HL-60 (cell line): ENCODE results near the gene UNC13B.

Experiments used
- DNase-seq, 2 experiments: peaks; one replicate each; pipeline ENCODE4 v3.0.0-alpha.2; 2010 to 2020; ENCODE audit warnings: low read depth in 1 of 2, low spot score in 1 of 2
- H3K27ac ChIP-seq: fragments of 250-450 bp; sonication (Bioruptor Pico); replicated peaks from 2 replicates; pipeline ENCODE4 v1.5.1; 2020; ENCODE audit warnings: mild to moderate bottlenecking, moderate library complexity
- H3K27me3 ChIP-seq: fragments of 250-450 bp; sonication (Bioruptor Pico); 2 replicates; pipeline ENCODE4 v1.5.1; 2021; ENCODE audit warnings: mild to moderate bottlenecking, moderate library complexity; ENCODE audit not compliant: insufficient read depth, poor library complexity, severe bottlenecking
- H3K4me3 ChIP-seq: replicated peaks from 2 replicates; pipeline ENCODE4 v1.5.1; 2011; ENCODE audit warnings: mild to moderate bottlenecking, control low read depth, low read length; ENCODE audit not compliant: insufficient read depth
- CTCF ChIP-seq: IDR thresholded peaks from one replicate; pipeline ENCODE4 v1.5.1; 2011; ENCODE audit warnings: low read length, control low read depth, inconsistent platforms; ENCODE audit not compliant: insufficient read depth
- GABPA ChIP-seq: IDR thresholded peaks from 2 replicates; pipeline ENCODE4 v1.6.1; 2012; ENCODE audit warnings: low read depth
- POLR2AphosphoS5 ChIP-seq: IDR thresholded peaks from 2 replicates; pipeline ENCODE4 v1.6.1; 2012; ENCODE audit warnings: low read depth
- REST ChIP-seq: IDR thresholded peaks from 2 replicates; pipeline ENCODE4 v1.6.1; 2012; ENCODE audit warnings: low read depth; ENCODE audit not compliant: insufficient replicate concordance
- SPI1 ChIP-seq: IDR thresholded peaks from 2 replicates; pipeline ENCODE4 v1.6.1; 2012; ENCODE audit warnings: low read depth, mild to moderate bottlenecking, borderline replicate concordance

Gene UNC13B

DNA sequence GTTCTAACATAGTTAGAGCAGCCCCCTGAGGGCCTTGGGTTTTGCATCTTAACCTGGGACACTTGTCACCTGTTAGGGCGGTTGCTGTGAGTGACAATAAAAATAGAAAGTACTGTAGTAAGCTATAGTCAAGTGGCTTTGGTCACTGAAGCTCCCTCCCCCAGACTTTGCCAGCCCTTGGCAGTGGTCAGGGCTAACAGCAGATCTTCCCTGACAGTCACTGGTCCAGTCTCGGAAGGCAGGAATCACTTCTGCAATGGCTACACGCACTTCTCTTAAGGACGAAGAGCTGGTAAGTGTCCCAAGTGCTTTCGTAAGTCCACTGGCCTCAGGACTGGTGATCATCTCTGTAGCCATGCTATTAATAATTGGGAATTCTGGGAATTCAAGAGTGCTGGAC is 213.1 kb downstream of the UNC13B start:
- DNase-seq = no peak
- no peaks in the 10 kb centered on the region for H3K27me3 ChIP-seq
- H3K27ac ChIP-seq = no peak overlapping the region
- TF ChIP-seq SPI1 (no peak), REST (no peak), CTCF (no peak), GABPA (no peak), POLR2AphosphoS5 (no peak)
- H3K4me3 ChIP-seq = no peak overlapping the region

GRCh38 chr9:35380039-35380438 is 218.2 kb downstream of the UNC13B start:
- no peak for DNase-seq

GRCh38 chr9:35380619-35381018 is 218.8 kb downstream of the UNC13B start:
- H3K27ac ChIP-seq = no peak overlapping the region
- H3K4me3 ChIP-seq = no peak overlapping the region
- H3K27me3 ChIP-seq = no peaks in the 10 kb centered on the region
- DNase-seq = no peak
- TF ChIP-seq POLR2AphosphoS5 (no peak), REST (no peak), GABPA (no peak), CTCF (no peak), SPI1 (no peak)

More at GRCh38 chr9:35380039-35380438, 218.2 kb downstream of the UNC13B start:
- no peak for TF ChIP-seq REST
- TF ChIP-seq POLR2AphosphoS5 = no peak
- TF ChIP-seq SPI1 = no peak
- TF ChIP-seq CTCF = no peak
- Histone ChIP-seq H3K4me3 (no peak overlapping the region), H3K27ac (no peak overlapping the region), H3K27me3 (no peaks in the 10 kb centered on the region)
